Psoas muscle (tissue), 8 donors: ENCODE results near the gene DENND1A. TPM values are rescaled to one million over a fixed set of nuclear protein-coding genes. Genes with fewer than 3 reads are reported as not detected.

ENCODE experiments used
- ATAC-seq, 4 donors: fragments of 200-7000 bp; cut with Tn5 transposase; one replicate each; pipeline ENCODE4 v1.9.1; 2020; ENCODE audit warnings: moderate library complexity in 3 of 4, mild to moderate bottlenecking in 2 of 4
- DNase-seq, 2 donors: peaks; one replicate each; pipeline ENCODE4 v3.0.0-alpha.2; 2020
- H3K27ac ChIP-seq: fragments of 200-600 bp; one replicate; pipeline ENCODE4 v1.8.0; 2022
- H3K27me3 ChIP-seq, 3 donors: fragments of 200-600 bp in 1 of 3; one replicate each; pipeline versions ENCODE4 v1.6.1 to v1.8.0; 2013 to 2022; ENCODE audit warnings: low read length in 2 of 3, mild to moderate bottlenecking in 2 of 3, moderate library complexity in 1 of 3; ENCODE audit not compliant: insufficient read depth in 3 of 3
- H3K36me3 ChIP-seq, 2 donors: fragments of 200-600 bp in 1 of 2; one replicate each; pipeline versions ENCODE4 v1.6.1 to v1.8.0; 2013 to 2022; ENCODE audit warnings: low read depth in 1 of 2, mild to moderate bottlenecking in 1 of 2, moderate library complexity in 1 of 2; ENCODE audit not compliant: insufficient read depth in 1 of 2
- H3K4me1 ChIP-seq: fragments of 200-600 bp; one replicate; pipeline ENCODE4 v1.8.0; 2022
- H3K4me3 ChIP-seq: fragments of 200-600 bp; one replicate; pipeline ENCODE4 v1.8.0; 2022; ENCODE audit warnings: mild to moderate bottlenecking
- H3K9me3 ChIP-seq: fragments of 200-600 bp; one replicate; pipeline ENCODE4 v1.8.0; 2022
- WGBS, 3 donors: extraction: QIAGEN DNeasy Blood & Tissue Kit; methylation state at CpG; one replicate each; pipeline versions ENCODE4 v1.1.6 to v1.1.7; 2013; 5-methylcytosine and 5-hydroxymethylcytosine counted together
- intact Hi-C, 2 donors: fragments of 100-400 bp; cut with DNase I; formaldehyde crosslinking; loops; one replicate each; pipeline versions ENCODE4 v1.11.0 to v1.14.2; 2022
- polyA plus RNA-seq, 3 donors: library from polyadenylated mRNA; stranded (reverse); fragments of 200-250 nt; gene quantifications; one replicate each; pipeline ENCODE4 v1.2.3, GENCODE V29; 2013
- total RNA-seq, 4 donors: library from RNA; stranded (reverse); fragmentation: NEBNext Ultra II Directional in 2 of 4; extraction: Animal tissue kit (Norgen Biotek cat#: 25700) in 2 of 4; gene quantifications; one replicate each; pipeline versions ENCODE4 v1.2.1 to v1.2.4, GENCODE V29; 2021 to 2023
- TF ChIP-seq, protein P1 (sequence below): fragments of 200-600 bp; IDR thresholded peaks from one replicate; pipeline ENCODE4 v1.8.0; 2022; ENCODE audit warnings: antibody characterized with exemption
- donor health status: healthy with polysubstance abuse.
- donor health status: DM: no; HTN: no; CAD: no; lungs with moderate emphysema.
- donor health status: Bipolar disorder and iron deficiency.
- donor health status: healthy.
- donor health status: DM: yes; HTN: yes; CAD: no.
- donor health status: DM: no; HTN: no; CAD: no.
- donor health status: DM: no; HTN: no; CAD: no.
- donor health status: DM: yes; HTN: yes; CAD: no.

The DENND1A gene
- total and polyA plus RNA-seq, 7 donors: 6.1 to 17.3 (median 13.9) TPM

DNA sequence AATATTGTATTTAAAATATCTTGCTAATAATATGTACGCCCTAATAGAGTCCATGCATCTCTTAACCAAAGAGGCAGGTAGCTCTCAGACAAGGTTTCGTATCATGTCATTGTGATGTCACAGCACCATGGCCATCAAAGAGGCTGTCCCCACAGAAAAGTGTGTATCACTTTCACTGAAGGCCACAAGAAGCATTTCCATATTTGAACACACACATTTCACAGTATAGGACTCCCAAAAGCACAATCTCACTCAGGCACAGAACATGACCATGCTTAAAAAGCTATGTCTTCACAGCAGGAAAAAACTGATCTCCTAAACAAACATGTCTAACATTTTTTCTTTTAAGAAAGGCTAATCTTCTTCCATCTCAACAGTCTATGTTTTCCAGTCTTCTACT lies 133.8 kb downstream of the DENND1A start:
- peaks cover 10% of the 10 kb centered on the region for H3K4me1 ChIP-seq
- no peaks in the 10 kb centered on the region for H3K36me3 ChIP-seq
- no peaks in the 10 kb centered on the region for H3K27me3 ChIP-seq
- no peak overlapping the region for H3K4me3 ChIP-seq
- intact Hi-C loops: loop anchor here in 1 of 2 donors (10.0 kb wide), 1 partner anchor 249 kb away; no protein-coding TSS in a partner anchor
- 96 to 98% (median 98%) methylated on average over 2 of the region's 2 CpGs for WGBS, 3 donors
- DNase-seq: no peak
- no peaks in the 10 kb centered on the region for H3K9me3 ChIP-seq
- no peak for ATAC-seq
- H3K27ac ChIP-seq: no peak overlapping the region
- TF ChIP-seq, protein P1, sequence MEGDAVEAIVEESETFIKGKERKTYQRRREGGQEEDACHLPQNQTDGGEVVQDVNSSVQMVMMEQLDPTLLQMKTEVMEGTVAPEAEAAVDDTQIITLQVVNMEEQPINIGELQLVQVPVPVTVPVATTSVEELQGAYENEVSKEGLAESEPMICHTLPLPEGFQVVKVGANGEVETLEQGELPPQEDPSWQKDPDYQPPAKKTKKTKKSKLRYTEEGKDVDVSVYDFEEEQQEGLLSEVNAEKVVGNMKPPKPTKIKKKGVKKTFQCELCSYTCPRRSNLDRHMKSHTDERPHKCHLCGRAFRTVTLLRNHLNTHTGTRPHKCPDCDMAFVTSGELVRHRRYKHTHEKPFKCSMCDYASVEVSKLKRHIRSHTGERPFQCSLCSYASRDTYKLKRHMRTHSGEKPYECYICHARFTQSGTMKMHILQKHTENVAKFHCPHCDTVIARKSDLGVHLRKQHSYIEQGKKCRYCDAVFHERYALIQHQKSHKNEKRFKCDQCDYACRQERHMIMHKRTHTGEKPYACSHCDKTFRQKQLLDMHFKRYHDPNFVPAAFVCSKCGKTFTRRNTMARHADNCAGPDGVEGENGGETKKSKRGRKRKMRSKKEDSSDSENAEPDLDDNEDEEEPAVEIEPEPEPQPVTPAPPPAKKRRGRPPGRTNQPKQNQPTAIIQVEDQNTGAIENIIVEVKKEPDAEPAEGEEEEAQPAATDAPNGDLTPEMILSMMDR: no peak

DNA sequence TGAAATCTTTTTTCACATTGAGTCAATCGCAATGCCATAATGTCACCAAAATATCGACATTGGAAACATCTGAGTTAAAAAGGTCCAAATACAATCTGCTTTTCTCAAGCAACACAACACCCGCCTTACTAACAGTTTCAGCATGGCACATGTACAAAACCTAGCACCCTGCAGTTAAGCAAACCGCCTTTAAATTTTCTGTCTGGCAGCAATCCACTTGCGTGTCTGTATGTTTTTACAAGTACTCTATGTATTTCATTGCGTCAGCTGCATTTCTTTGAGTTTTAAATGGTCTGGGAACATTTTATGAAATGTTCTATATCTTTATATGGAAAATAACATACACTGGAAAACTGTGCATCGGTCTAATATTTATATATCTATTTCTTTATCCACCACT lies 134.6 kb downstream of the DENND1A start:
- no peak for DNase-seq
- Histone ChIP-seq H3K36me3 (no peaks in the 10 kb centered on the region), H3K9me3 (no peaks in the 10 kb centered on the region), H3K4me1 (peaks cover 3% of the 10 kb centered on the region), H3K27ac (no peak overlapping the region), H3K27me3 (no peaks in the 10 kb centered on the region), H3K4me3 (no peak overlapping the region)
- ATAC-seq: no peak
- 97 to 98% (median 98%) methylated on average over 7 of the region's 7 CpGs for WGBS, 3 donors
- intact Hi-C loops: loop anchor here in 1 of 2 donors (10.0 kb wide), 1 partner anchor 249 kb away; no protein-coding TSS in a partner anchor
- TF ChIP-seq, protein P1: no peak

DNA sequence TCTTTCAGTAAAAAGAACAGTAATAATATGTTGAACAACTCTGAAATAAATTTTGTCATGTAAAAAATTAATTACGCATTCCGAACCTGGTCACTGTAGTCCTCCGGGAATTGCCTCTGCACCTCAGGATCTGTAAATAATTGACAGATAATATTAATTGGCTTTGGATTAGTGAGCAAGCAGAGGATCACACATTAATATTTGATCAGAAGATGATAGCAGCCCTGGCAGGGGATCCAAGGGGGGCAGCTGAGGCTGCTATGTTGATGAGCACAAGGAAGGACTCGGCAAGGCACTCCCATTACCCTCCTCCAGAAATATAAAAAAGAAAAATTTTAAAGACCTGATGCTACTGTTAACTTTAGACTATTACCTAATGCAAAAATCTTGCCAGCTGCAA lies 137.4 kb downstream of the DENND1A start:
- H3K27ac ChIP-seq: no peak overlapping the region
- WGBS, 3 donors: 94 to 96% (median 94%) methylated on average over 4 of the region's 4 CpGs
- no peaks in the 10 kb centered on the region for H3K36me3 ChIP-seq
- no peaks in the 10 kb centered on the region for H3K27me3 ChIP-seq
- H3K4me3 ChIP-seq: no peak overlapping the region
- ATAC-seq (no peak), DNase-seq (no peak)
- intact Hi-C loops: loop anchor here in 1 of 2 donors (10.0 kb wide), 1 partner anchor 252 kb away; no protein-coding TSS in a partner anchor
- TF ChIP-seq, protein P1: no peak
- no peaks in the 10 kb centered on the region for H3K4me1 ChIP-seq
- no peaks in the 10 kb centered on the region for H3K9me3 ChIP-seq

DNA sequence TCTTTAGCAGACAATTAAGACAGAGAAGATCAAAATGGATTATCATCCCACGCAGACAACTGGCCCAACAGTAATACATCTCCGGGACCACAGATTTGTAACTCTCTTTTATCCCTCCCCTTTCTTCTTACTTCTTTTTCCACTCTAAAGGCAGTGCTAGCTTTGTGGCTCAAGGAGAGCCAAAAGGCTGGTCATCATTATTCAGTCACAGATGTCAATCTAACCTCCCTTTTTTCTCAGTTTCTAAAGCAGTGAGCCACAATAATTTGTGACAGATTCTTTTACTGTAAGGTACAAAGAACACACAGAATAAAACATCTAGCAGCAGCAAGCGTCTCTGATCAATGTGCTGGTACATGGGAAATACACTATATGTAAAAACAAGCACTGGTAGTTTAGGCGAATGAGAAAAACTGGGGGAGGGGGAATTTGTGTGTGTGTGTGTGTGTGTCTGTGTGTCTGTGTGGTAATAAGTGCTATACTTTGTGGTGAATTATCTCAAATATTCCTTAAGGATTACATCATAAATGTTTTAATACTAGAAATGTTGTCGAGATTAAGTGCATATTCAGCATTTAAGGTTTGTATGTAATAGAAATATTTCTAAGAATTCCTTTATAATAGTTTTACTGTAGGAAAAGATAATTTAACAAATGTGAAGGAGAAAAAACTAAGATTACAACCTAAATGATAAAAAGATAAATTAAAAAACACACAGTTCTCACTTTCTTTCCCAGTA lies 140.2 kb downstream of the DENND1A start:
- DNase-seq: no peak
- Histone ChIP-seq H3K4me1 (no peaks in the 10 kb centered on the region), H3K27ac (no peak overlapping the region), H3K36me3 (no peaks in the 10 kb centered on the region), H3K4me3 (no peak overlapping the region), H3K9me3 (no peaks in the 10 kb centered on the region), H3K27me3 (no peaks in the 10 kb centered on the region)
- no peak for ATAC-seq
- WGBS, 3 donors: 94 to 95% (median 95%) methylated on average over 5 of the region's 5 CpGs
- intact Hi-C loops: loop anchor here in 1 of 2 donors (10.0 kb wide), 1 partner anchor 255 kb away; no protein-coding TSS in a partner anchor
- TF ChIP-seq, protein P1: no peak
